Skeletal muscle cell (primary cell): ENCODE measurements around the gene ZNF281.
A peak's percentile ranks its signal among the peaks of the same experiment; 100 is the strongest.

Experiments
- DNase-seq: peaks from one replicate; pipeline ENCODE4 v3.0.0-alpha.2; 2010; ENCODE audit warnings: low read depth
- H3K4me3 ChIP-seq: 2 replicates; pipeline ENCODE4 v1.5.1; 2011; ENCODE audit warnings: low read depth, mild to moderate bottlenecking, control low read depth, low read length, moderate library complexity

ZNF281 gene

GRCh38 chr1:200401263-200401662 is 8.6 kb downstream of the ZNF281 start:
- no peak for DNase-seq
- H3K4me3 ChIP-seq: no peak overlapping the region

- H3K4me3 ChIP-seq: no peak overlapping the region
- DNase-seq: no peak
Measured at GRCh38 chr1:200400556-200400955, 9.3 kb downstream of the ZNF281 start.

GRCh38 chr1:200399860-200400259 is 10.0 kb downstream of the ZNF281 start:
- no peak overlapping the region for H3K4me3 ChIP-seq
- DNase-seq: no peak

- no peak overlapping the region for H3K4me3 ChIP-seq
- no peak for DNase-seq
Measured at GRCh38 chr1:200398373-200398772, 11.5 kb downstream of the ZNF281 start.

- H3K4me3 ChIP-seq: no peak overlapping the region
- DNase-seq: no peak
Measured at GRCh38 chr1:200392625-200393185, 17.1 kb downstream of the ZNF281 start.

- DNase-seq: no peak
- H3K4me3 ChIP-seq: no peak overlapping the region
Measured at GRCh38 chr1:200391747-200392146, 18.1 kb downstream of the ZNF281 start.

GRCh38 chr1:200388791-200389190 is 21.0 kb downstream of the ZNF281 start:
- no peak for DNase-seq
- H3K4me3 ChIP-seq: no peak overlapping the region

GRCh38 chr1:200386416-200386815 is 23.4 kb downstream of the ZNF281 start:
- no peak overlapping the region for H3K4me3 ChIP-seq
- no peak for DNase-seq

GRCh38 chr1:200384818-200385390 is 24.9 kb downstream of the ZNF281 start:
- no peak for DNase-seq
- H3K4me3 ChIP-seq: no peak overlapping the region

GRCh38 chr1:200381256-200381984 is 28.4 kb downstream of the ZNF281 start:
- DNase-seq: no peak
- no peak overlapping the region for H3K4me3 ChIP-seq

GRCh38 chr1:200380589-200381021 is 29.2 kb downstream of the ZNF281 start:
- no peak for DNase-seq
- no peak overlapping the region for H3K4me3 ChIP-seq

GRCh38 chr1:200379940-200380588 is 29.8 kb downstream of the ZNF281 start:
- DNase-seq: no peak
- H3K4me3 ChIP-seq: no peak overlapping the region

GRCh38 chr1:200379432-200379757 is 30.4 kb downstream of the ZNF281 start:
- H3K4me3 ChIP-seq: no peak overlapping the region
- peak; percentile 91 for DNase-seq

- no peak overlapping the region for H3K4me3 ChIP-seq
- DNase-seq: no peak
Measured at GRCh38 chr1:200378096-200378495, 31.7 kb downstream of the ZNF281 start.

GRCh38 chr1:200376528-200376927 is 33.3 kb downstream of the ZNF281 start:
- no peak for DNase-seq
- no peak overlapping the region for H3K4me3 ChIP-seq

GRCh38 chr1:200374569-200375295 is 35.1 kb downstream of the ZNF281 start:
- DNase-seq: no peak
- H3K4me3 ChIP-seq: no peak overlapping the region

GRCh38 chr1:200373811-200374231 is 36.0 kb downstream of the ZNF281 start:
- no peak overlapping the region for H3K4me3 ChIP-seq
- no peak for DNase-seq

GRCh38 chr1:200372885-200373181 is 37.0 kb downstream of the ZNF281 start:
- H3K4me3 ChIP-seq: no peak overlapping the region
- DNase-seq: no peak

GRCh38 chr1:200372095-200372884 is 37.5 kb downstream of the ZNF281 start:
- DNase-seq: peak; percentile 81
- no peak overlapping the region for H3K4me3 ChIP-seq
